H1 (cell line): Measurements from ENCODE around the gene ITPR1. TPM values are rescaled to one million over a fixed set of nuclear protein-coding genes. Genes with fewer than 3 reads are reported as not detected.

Experiments
- CTCF ChIA-PET: fragments of 300-600 bp; sonication (Branson Sonifier 250); formaldehyde crosslinking; loops from one replicate; lab custom pipeline; 2021; ENCODE audit not compliant: partially characterized antibody; lab: Charles Lee
- POLR2A ChIA-PET: fragments of 300-600 bp; sonication (Branson Sonifier 250); formaldehyde crosslinking; loops from one replicate; lab custom pipeline; 2021; ENCODE audit warnings: inconsistent platforms; ENCODE audit not compliant: partially characterized antibody; lab: Charles Lee
- DNase-seq, 2 experiments: peaks; one replicate each; pipeline versions ENCODE4 v3.0.0 to v3.0.0-alpha.2; 2010 to 2022; ENCODE audit warnings: low spot score in 2 of 2, low read depth in 1 of 2, mixed read lengths in 1 of 2
- FAIRE-seq: peaks from 2 replicates; lab custom pipeline; 2011; peaks lifted over from hg19 to GRCh38; lab: Jason Lieb, UNC
- H2AFZ ChIP-seq: 2 replicates; pipeline ENCODE4 v1.8.1; 2012; ENCODE audit warnings: low read length, inconsistent platforms
- H2AK5ac ChIP-seq: 2 replicates; pipeline ENCODE4 v1.6.1; 2013; ENCODE audit warnings: low read depth, low read length
- H2BK120ac ChIP-seq: replicated peaks from 2 replicates; pipeline ENCODE3; 2013; ENCODE audit warnings: low read depth, low read length, inconsistent platforms
- H2BK12ac ChIP-seq: 2 replicates; pipeline ENCODE4 v1.6.1; 2013; ENCODE audit warnings: low read depth, low read length
- H2BK15ac ChIP-seq: 2 replicates; pipeline ENCODE4 v1.6.1; 2013; ENCODE audit warnings: low read length
- H2BK20ac ChIP-seq: 2 replicates; pipeline ENCODE4 v1.6.1; 2013; ENCODE audit warnings: low read length
- H2BK5ac ChIP-seq: 2 replicates; pipeline ENCODE4 v1.6.1; 2013; ENCODE audit warnings: low read depth, low read length
- H3K14ac ChIP-seq: 2 replicates; pipeline ENCODE4 v1.6.1; 2013; ENCODE audit warnings: inconsistent platforms; ENCODE audit not compliant: insufficient read length
- H3K18ac ChIP-seq: 2 replicates; pipeline ENCODE4 v1.6.1; 2013; ENCODE audit warnings: low read length; ENCODE audit errors: extremely low read depth
- H3K23ac ChIP-seq: 2 replicates; pipeline ENCODE4 v1.6.1; 2013; ENCODE audit warnings: inconsistent platforms; ENCODE audit not compliant: insufficient read length
- H3K23me2 ChIP-seq: 2 replicates; pipeline ENCODE4 v1.6.1; 2013; ENCODE audit warnings: low read depth, low read length
- H3K27ac ChIP-seq: 2 replicates; pipeline ENCODE4 v1.6.1; 2011; ENCODE audit warnings: low read depth, low read length, inconsistent platforms
- H3K27me3 ChIP-seq, 4 experiments: replicated peaks in 1 of 4; 1 replicate in 1 of 4; 2 replicates in 3 of 4; pipeline versions ENCODE4 v1.6.1 to v1.8.1; 2011 to 2013; ENCODE audit warnings: low read length in 3 of 4, mild to moderate bottlenecking in 3 of 4, inconsistent platforms in 2 of 4, mixed read lengths in 2 of 4, moderate library complexity in 1 of 4; ENCODE audit not compliant: control insufficient read depth in 3 of 4, insufficient read depth in 3 of 4; ENCODE audit errors: extremely low read depth in 1 of 4
- H3K36me3 ChIP-seq, 4 experiments: 2 replicates each; pipeline versions ENCODE4 v1.6.1 to v1.8.1; 2011 to 2013; ENCODE audit warnings: mild to moderate bottlenecking in 4 of 4, low read length in 3 of 4, moderate library complexity in 2 of 4, control low read depth in 1 of 4, inconsistent platforms in 1 of 4; ENCODE audit not compliant: insufficient read depth in 4 of 4, control insufficient read depth in 2 of 4
- H3K4ac ChIP-seq: replicated peaks from 2 replicates; pipeline ENCODE3; 2013; ENCODE audit warnings: low read length, low read depth, mixed read lengths, inconsistent platforms; ENCODE audit not compliant: insufficient read length
- H3K4me1 ChIP-seq, 4 experiments: replicated peaks in 1 of 4; 1 replicate in 1 of 4; 2 replicates in 3 of 4; pipeline versions ENCODE4 v1.6.1 to v1.8.1; 2011 to 2013; ENCODE audit warnings: low read length in 3 of 4, inconsistent platforms in 2 of 4, mixed read lengths in 1 of 4; ENCODE audit not compliant: insufficient read depth in 4 of 4, control insufficient read depth in 3 of 4
- H3K4me2 ChIP-seq, 2 experiments: 2 replicates each; pipeline versions ENCODE4 v1.6.1 to v1.8.1; 2011 to 2013; ENCODE audit warnings: low read depth in 2 of 2, low read length in 2 of 2, control low read depth in 1 of 2, inconsistent platforms in 1 of 2, mild to moderate bottlenecking in 1 of 2; ENCODE audit not compliant: insufficient read depth in 1 of 2
- H3K4me3 ChIP-seq, 4 experiments: fragments of 200-600, 300-600 bp in 1 of 4; sonication (generic), shearing (Covaris generic), sonication (Bioruptor Twin) in 1 of 4; 2 replicates each; pipeline versions ENCODE4 v1.5.1 to v1.8.1; 2011 to 2016; ENCODE audit warnings: low read length in 4 of 4, low read depth in 3 of 4, control low read depth in 2 of 4, inconsistent platforms in 2 of 4, mild to moderate bottlenecking in 2 of 4, mixed read lengths in 1 of 4, moderate library complexity in 1 of 4; ENCODE audit not compliant: insufficient read depth in 2 of 4; ENCODE audit errors: extremely low read depth in 1 of 4
- H3K56ac ChIP-seq: replicated peaks from 2 replicates; pipeline ENCODE3; 2013; ENCODE audit warnings: low read depth, mild to moderate bottlenecking, mixed read lengths, low read length, inconsistent platforms; ENCODE audit not compliant: insufficient read length
- H3K79me1 ChIP-seq: 2 replicates; pipeline ENCODE4 v1.6.1; 2013; ENCODE audit warnings: low read depth, low read length, control low read depth
- H3K79me2 ChIP-seq, 2 experiments: 2 replicates each; pipeline versions ENCODE4 v1.6.1 to v1.8.1; 2012 to 2013; ENCODE audit warnings: low read length in 2 of 2, mild to moderate bottlenecking in 2 of 2, inconsistent platforms in 1 of 2; ENCODE audit not compliant: insufficient read depth in 2 of 2, control insufficient read depth in 1 of 2
- H3K9ac ChIP-seq, 4 experiments: replicated peaks in 1 of 4; 1 replicate in 1 of 4; 2 replicates in 3 of 4; pipeline versions ENCODE4 v1.6.1 to v1.8.1; 2011 to 2013; ENCODE audit warnings: low read depth in 3 of 4, low read length in 3 of 4, control low read depth in 2 of 4, mild to moderate bottlenecking in 2 of 4, moderate library complexity in 2 of 4, inconsistent platforms in 1 of 4; ENCODE audit errors: extremely low read depth in 1 of 4
- H3K9me3 ChIP-seq, 2 experiments: 2 replicates each; pipeline versions ENCODE4 v1.6.1 to v1.8.1; 2012 to 2013; ENCODE audit warnings: mild to moderate bottlenecking in 2 of 2, moderate library complexity in 2 of 2, control low read depth in 1 of 2, inconsistent platforms in 1 of 2, low read depth in 1 of 2, low read length in 1 of 2, mixed read lengths in 1 of 2; ENCODE audit not compliant: insufficient read depth in 2 of 2
- H4K20me1 ChIP-seq, 2 experiments: replicated peaks in 1 of 2; 2 replicates each; pipeline versions ENCODE3 to v1.8.1; 2011 to 2013; ENCODE audit warnings: inconsistent platforms in 2 of 2, low read length in 2 of 2, mild to moderate bottlenecking in 1 of 2; ENCODE audit not compliant: insufficient read depth in 2 of 2, control insufficient read depth in 1 of 2
- H4K5ac ChIP-seq: 2 replicates; pipeline ENCODE4 v1.6.1; 2013; ENCODE audit warnings: low read length, low read depth, mixed read lengths, inconsistent platforms; ENCODE audit not compliant: insufficient read length
- H4K8ac ChIP-seq: 2 replicates; pipeline ENCODE4 v1.8.0; 2013; ENCODE audit warnings: mild to moderate bottlenecking, moderate library complexity, low read length, inconsistent platforms; ENCODE audit not compliant: insufficient read depth; ENCODE audit errors: extremely low read depth
- H4K91ac ChIP-seq: replicated peaks from 2 replicates; pipeline ENCODE3; 2013; ENCODE audit warnings: low read length, mixed read lengths, inconsistent platforms; ENCODE audit not compliant: insufficient read length
- BACH1 ChIP-seq: IDR thresholded peaks from 2 replicates; pipeline ENCODE4 v1.6.1; 2012; ENCODE audit warnings: low read length, improper control_type of control experiment
- FOSL1 ChIP-seq: IDR thresholded peaks from 2 replicates; pipeline ENCODE4 v1.6.1; 2011; ENCODE audit warnings: mild to moderate bottlenecking, low read depth, low read length, moderate library complexity; ENCODE audit not compliant: insufficient read depth
- JUND ChIP-seq: IDR thresholded peaks from 2 replicates; pipeline ENCODE4 v1.6.1; 2011; ENCODE audit warnings: mild to moderate bottlenecking, improper control_type of control experiment, low read length
- KDM1A ChIP-seq: fragments of 200-600, 300-600 bp; sonication (generic); IDR thresholded peaks from 2 replicates; pipeline ENCODE4 v1.7.1; 2016; ENCODE audit warnings: mild to moderate bottlenecking, low read length, borderline replicate concordance
- MAFK ChIP-seq: IDR thresholded peaks from 2 replicates; pipeline ENCODE4 v1.6.1; 2012; ENCODE audit warnings: low read depth, mild to moderate bottlenecking, improper control_type of control experiment, low read length
- SIRT6 ChIP-seq: IDR thresholded peaks from one replicate; pipeline ENCODE4 v1.7.1; 2012; ENCODE audit warnings: low read length, inconsistent platforms
- TCF12 ChIP-seq: IDR thresholded peaks from 2 replicates; pipeline ENCODE4 v1.6.1; 2011; ENCODE audit warnings: low read depth, mild to moderate bottlenecking, low read length
- TEAD4 ChIP-seq: IDR thresholded peaks from 2 replicates; pipeline ENCODE4 v1.6.1; 2012; ENCODE audit warnings: low read depth, low read length, inconsistent platforms, mixed read lengths
- ZNF274 ChIP-seq: IDR thresholded peaks from 2 replicates; pipeline ENCODE4 v1.7.0; 2012; ENCODE audit warnings: low read length, borderline replicate concordance; ENCODE audit errors: extremely low read depth
- WGBS, 2 experiments: shearing (Covaris generic) in 1 of 2; methylation state at CpG; one replicate each; pipeline versions ENCODE4 v1.1.6 to v1.1.7; 2013 to 2015; ENCODE audit warnings: low lambda C conversion rate in 2 of 2, mixed read lengths in 2 of 2, inconsistent platforms in 1 of 2, low coverage in 1 of 2, missing lambda C conversion rate in 1 of 2; ENCODE audit not compliant: insufficient replicate concordance in 2 of 2, insufficient coverage in 1 of 2, insufficient read length in 1 of 2; ENCODE audit errors: extremely low coverage in 1 of 2, missing lambda C conversion rate in 1 of 2; 5-methylcytosine and 5-hydroxymethylcytosine counted together
- polyA plus RNA-seq, 7 experiments: library from polyadenylated mRNA; depleted of rRNA in 3 of 7; stranded (reverse) in 5 of 7; unstranded in 2 of 7; fragments of >200 nt in 5 of 7; fragments of 200-250 nt in 2 of 7; gene quantifications; 1 replicate in 5 of 7; 2 replicates in 1 of 7; 4 replicates in 1 of 7; pipeline versions ENCODE4 v1.2.1 to v1.2.3, GENCODE V29; 2011 to 2013; ENCODE audit warnings: missing spikeins in 2 of 7, mixed read lengths in 2 of 7
- total RNA-seq: library from RNA; stranded (reverse); fragmentation: NEBNext Ultra II Directional; extraction: Animal tissue kit (Norgen Biotek cat#: 25700); gene quantifications from 2 replicates; pipeline ENCODE4 v1.2.1, GENCODE V29; 2021

Gene ITPR1
- total and polyA plus RNA-seq, 2 of the 8 experiments (the other 6 are each of a cell fraction or from before 2014, with no cell fraction given): 2.5 to 16.3 TPM

- Histone ChIP-seq H4K5ac (no peak overlapping the region), H3K79me2 (no peaks in the 10 kb centered on the region), H2BK120ac (no peak overlapping the region), H3K56ac (no peak overlapping the region), H3K36me3 (no peaks in the 10 kb centered on the region; a peak in 1 of 8 replicates), H3K23me2 (no peaks in the 10 kb centered on the region), H3K14ac (no peak overlapping the region), H3K18ac (no peak overlapping the region), H3K27ac (no peak overlapping the region), H3K4me1 (no peaks in the 10 kb centered on the region), H2BK15ac (no peak overlapping the region), H2AK5ac (no peak overlapping the region), H4K91ac (no peak overlapping the region), H4K8ac (no peak overlapping the region), H3K23ac (no peak overlapping the region), H3K9me3 (no peaks in the 10 kb centered on the region), H2BK5ac (no peak overlapping the region), H3K9ac (no peak overlapping the region), H3K79me1 (no peaks in the 10 kb centered on the region), H2BK20ac (no peak overlapping the region), H3K4ac (no peak overlapping the region), H2BK12ac (no peak overlapping the region), H2AFZ (no peak overlapping the region), H3K4me3 (no peak overlapping the region), H4K20me1 (no peaks in the 10 kb centered on the region), H3K27me3 (no peaks in the 10 kb centered on the region), H3K4me2 (no peak overlapping the region)
- FAIRE-seq (no peak), DNase-seq (no peak)
- POLR2A ChIA-PET: no interaction called here
- CTCF ChIA-PET: interaction anchor here (1.5 to 1.7 kb wide), 2 partner anchors 20 to 21 kb away, joined by 5 to 6 read pairs; no protein-coding TSS in a partner anchor
- 83% methylated on average over 1 of the region's 1 CpG; no CpG with 5 or more reads in 1 of the 2 experiments for WGBS, 2 experiments
- TF ChIP-seq MAFK (no peak), TCF12 (no peak), BACH1 (no peak), KDM1A (no peak), ZNF274 (no peak), JUND (no peak), SIRT6 (no peak), FOSL1 (no peak), TEAD4 (no peak)
- TF ChIP-seq, all 59 proteins: peak for 0
These were observed 197.1 kb downstream of the ITPR1 start for GRCh38 chr3:4690277-4690676.
